ENCODE data around the gene TAC4.
"Not testable (repeated sequence)": the region's sequence is repeated elsewhere in the genome, so short reads cannot be mapped to it uniquely, and the experiment has no call there.

The TAC4 gene

DNA sequence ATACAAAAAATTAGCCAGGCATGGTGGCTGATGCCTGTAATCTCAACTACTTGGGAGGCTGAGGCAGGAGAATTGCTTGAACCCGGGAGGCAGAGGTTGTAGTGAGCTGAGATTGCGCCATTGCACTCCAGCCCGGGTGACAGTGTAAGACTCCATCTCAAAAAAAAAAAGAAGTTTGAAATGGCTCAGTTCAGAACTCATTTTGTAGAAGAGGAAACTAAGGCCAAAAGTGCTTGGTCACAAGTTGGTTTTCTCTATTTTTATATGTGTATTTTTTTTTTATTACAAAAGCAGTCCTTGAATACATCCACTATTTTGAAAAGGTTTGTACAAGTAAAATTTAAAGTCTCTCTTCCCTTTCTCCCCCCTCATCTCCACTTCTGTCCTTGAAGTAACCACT lies 5.5 kb downstream of the TAC4 start:
- no peak for DNase-seq

DNA sequence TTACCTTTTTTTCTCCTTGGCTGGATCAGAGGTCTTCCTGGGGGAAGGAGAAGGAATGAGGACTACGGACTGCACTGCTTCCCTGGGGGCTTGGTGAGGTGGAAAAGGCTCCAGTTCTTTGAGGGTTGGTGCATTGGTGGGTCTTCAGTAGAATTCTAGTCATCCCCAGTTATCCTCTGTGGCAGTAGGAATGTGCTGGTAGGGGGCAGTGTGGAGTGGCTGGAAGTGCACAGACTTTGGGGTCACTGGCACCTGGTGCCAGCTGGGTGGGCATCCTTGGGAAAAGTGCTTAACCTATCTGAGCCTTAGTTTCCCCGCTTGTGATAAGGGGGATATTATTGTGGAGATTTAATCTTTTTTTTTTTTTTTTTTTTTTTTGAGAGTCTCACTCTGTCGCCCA lies 6.3 kb downstream of the TAC4 start:
- DNase-seq: no peak

DNA sequence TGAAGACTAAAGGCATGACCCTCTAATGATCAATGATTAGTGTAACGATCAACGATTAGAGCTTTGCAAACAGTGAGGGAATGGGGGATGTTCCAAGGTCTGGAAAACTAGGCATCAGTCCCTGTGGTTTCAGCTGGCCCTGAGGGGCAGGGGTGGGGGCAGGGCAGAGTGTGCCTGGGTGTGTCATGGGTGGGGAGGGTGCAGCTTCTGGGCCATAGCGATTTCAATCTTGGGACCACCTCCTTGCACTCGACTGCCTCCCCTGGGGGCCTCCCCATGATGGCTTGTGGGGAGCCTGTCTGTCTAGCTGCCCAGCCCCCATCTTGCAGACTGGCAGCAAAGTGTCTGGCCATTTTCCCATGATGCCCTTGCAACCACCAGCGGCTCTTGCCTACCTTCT lies 8.4 kb downstream of the TAC4 start:
- DNase-seq: no peak

DNA sequence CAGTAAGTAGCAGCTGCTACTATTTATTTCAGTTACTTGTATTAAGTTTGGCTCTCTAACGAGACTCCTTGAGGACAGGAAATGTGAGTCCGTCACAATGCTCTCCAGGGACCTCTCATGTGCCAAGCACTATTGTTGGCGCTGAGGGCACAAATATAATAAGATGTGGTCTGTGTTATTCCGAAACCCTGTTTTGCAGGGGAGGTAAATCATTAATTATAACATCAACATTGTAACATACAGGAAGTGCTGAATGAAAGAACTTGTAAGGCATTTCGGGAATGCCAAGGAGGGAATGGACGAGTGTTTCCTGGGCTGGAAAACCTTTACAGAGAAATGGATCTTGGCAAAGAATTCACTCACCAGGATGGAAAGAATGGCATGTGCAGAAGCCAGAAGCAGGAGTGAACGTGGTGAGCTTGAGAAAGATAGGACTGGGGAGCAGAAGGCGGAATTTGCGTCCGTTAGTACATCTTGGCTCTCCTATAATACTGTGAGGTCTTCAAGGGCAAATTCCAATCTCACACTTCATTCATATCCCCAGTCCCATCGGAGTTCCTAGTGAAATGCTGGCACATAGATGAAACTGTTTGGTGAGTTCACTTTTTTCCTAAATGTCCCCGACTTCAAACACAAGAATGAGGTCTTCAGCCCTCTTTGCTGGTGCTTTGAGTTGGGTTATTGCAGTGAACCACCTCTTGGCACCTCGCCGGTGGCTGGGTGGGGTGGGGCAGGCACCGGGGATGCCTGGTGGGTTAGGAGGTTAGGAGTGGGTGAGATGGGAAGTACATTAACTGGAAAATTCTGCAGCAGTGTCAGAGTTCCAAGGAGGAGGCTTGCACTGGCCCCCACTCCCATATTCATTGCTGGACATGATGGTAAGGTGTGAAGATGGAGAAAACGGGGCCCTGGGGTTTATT lies 11.5 kb downstream of the TAC4 start:
- no peak for DNase-seq

DNA sequence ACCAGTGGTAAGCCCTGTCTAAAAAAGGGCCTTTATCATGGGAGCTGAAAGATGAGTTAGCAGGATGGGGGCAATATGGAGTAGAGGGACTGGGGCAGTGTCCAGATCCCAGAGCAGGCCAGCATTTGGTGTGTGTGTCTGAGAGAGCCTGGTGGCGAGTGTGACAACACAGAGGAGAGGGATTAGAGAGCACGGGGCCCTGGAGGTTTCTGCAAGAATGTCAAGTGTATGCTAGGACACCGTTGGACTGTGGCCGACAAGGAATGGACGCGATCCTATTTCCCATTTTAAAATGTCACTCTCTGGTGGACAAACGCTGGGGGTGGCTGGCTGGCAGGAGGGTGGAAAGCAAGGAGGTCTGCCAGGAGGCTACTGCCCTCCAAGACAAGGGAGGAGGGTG lies 12.4 kb downstream of the TAC4 start:
- DNase-seq: no peak

DNA sequence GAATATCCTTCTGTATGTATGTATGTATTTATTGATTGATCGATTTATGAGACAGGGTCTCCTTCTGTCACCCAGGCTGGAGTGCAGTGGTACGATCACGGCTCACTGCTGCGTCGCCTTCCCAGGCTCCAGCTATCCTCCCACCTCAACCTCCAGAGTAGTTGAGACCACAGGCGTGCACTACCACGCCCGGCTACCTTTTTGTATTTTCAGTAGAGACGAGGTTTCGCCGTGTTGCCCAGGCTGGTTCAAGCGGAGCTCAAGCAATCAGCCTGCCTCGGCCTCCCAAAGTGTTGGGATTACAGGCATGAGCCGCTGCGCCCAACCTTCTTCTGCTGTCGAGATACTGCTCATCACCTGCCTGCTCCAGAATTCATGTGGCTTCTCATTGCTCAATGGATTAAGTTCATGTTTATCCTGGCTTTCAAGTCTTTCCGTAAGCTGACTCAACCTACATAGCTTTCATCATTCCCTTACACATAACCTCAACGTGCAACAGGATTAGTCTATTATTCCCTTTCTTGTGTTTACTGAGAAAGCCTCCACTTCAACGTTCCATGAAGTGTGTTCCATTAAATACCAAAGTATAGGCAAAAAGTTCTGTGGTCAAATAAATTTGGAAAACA lies 13.6 kb downstream of the TAC4 start:
- DNase-seq: no peak

DNA sequence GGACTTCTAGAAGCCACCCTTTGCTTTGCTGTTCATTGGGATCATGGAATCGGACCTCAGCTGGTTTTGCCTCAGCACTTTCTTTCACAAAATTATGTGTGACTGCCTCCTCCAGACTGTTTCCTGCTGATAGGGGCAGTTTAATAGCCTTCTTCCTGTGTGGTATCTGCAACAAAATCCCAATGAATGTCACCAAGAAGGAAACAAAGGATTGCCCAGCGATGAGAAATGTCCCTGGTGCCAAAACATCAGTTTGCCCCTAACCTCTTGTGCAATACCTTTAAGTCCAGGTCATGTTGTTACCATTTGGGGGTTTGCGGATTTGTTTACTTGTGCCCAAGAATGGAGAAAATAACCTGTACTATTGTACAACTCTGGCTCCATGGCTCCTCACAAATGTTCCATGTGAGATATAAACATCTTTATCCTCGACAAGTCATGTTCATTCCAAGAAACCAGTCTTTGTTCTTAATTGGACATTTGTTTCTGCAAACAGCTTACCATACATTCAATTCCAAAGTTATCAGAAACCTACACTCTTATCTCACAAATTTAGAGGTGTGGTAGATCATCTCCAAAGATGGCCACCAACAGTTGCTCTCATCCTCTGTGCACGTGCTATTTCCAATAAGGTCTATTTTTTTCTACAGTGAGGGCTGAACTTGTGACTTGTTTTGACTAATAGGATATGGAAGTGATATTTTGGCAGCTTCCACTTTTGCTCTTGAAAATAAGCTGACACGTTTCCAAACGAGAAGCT lies 14.8 kb downstream of the TAC4 start:
- DNase-seq: no peak

DNA sequence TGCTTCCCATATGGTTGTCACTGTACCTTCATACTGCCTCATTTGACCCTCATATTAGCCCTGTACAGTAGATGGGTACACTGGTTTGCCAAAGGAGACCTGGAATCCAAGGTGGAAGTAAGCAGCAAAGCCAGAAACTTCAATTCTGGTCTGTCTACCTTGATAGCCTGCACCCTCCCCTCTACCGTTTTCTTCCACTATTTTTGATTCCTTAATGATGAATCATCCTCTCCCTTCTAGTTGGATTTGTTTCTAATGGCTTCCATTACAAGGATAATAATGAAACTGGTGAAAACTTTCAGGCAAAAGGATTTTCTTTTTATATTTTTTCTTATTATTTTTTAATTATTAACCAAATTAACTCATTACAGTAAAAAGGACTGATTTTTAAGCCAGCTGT lies 17.3 kb downstream of the TAC4 start:
- DNase-seq: no peak

DNA sequence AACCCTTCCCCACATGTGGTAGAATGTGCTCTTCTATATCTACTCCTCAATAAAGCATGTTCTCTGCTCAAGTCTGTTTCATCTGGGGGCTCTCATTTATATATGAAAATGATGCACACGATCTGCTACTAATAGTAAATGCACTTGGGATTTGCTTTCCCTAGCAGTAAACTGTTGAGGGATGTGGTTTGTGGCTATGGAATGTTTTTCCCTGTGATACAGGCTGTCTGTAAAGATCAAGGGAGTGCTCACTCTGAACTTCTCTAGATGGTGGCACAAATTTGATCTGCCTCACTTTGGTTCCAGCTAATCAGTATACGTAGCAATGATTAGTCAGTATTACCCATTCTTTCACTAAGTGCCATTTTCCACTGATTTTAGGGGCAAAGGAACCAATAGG lies 18.8 kb downstream of the TAC4 start:
- DNase-seq: no peak

DNA sequence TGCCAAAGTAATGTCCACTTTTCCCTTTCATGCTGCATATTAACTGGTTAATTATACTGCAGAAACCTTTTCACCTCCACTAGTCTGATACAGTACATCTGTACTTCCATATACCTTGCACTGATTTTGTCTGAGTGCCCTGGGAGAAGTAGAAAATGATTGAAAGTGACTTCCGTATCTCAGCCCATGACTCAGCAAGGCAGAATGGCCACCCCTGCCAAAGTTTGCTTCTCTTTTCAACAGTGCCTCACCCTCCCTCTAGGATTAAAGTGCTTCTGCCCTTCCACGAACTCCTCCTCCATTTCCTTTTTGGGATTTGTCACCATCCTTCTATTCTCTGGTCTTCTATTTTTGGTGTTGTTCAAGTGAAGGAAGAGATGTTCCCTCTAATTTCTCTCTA lies 19.5 kb downstream of the TAC4 start:
- not testable (repeated sequence) for DNase-seq

DNA sequence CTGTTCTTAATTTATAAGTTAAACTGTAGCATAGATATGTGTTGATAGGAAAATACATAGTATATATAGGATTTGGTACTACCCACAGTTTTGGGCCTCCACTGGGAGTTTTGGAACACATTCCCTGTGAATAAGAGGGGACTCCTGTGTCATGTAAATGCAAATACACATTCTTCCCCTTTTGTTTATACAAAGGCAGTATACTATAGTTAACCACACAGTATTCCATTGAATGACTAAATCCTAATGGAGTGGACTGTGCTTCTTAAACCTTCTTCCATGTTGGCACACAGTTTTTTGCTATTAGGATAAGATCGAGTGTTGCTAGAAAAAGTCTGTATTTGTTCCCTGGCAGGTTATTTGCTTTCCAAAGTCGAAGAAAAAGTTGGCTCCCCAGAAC lies 22.2 kb downstream of the TAC4 start:
- no peak for DNase-seq

DNA sequence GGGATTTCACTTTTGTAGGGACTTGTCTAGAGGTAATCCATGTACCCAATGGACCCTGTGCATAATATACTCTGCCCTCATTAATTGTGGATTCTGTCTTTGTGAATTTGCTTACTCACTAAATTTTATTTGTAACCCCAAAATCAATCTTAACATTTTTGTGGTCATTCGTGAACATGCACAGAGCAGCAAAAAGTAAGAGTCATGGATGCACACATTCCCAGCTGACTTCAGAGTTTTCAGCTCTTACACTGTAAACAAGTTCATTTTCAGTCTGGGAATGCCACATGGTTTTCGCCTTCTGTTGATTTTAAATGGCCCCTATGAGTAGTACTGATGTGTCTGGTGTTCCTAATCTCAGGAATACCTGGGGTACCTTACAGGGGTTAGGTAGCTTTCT lies 24.3 kb downstream of the TAC4 start:
- no peak for DNase-seq

DNA sequence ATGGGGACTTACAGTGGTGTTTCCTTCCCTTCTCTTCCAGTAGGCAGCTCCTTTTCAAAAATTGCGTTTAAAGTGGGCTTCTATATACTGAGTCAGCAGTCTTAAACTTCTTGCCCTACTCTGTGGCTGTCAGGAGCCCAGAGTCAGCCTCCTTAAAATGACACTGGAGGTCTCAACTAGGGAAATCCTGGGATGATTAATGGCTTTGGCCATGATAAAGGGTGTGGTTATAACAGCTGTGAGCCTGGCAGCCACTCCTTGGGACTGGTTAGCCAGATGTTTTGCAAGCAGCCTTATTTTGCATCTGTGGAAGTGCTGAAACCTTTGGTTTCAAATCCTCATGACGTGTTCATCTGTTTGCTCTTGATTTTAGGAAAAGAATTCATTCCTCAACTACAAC lies 25.0 kb downstream of the TAC4 start:
- DNase-seq: no peak

DNA sequence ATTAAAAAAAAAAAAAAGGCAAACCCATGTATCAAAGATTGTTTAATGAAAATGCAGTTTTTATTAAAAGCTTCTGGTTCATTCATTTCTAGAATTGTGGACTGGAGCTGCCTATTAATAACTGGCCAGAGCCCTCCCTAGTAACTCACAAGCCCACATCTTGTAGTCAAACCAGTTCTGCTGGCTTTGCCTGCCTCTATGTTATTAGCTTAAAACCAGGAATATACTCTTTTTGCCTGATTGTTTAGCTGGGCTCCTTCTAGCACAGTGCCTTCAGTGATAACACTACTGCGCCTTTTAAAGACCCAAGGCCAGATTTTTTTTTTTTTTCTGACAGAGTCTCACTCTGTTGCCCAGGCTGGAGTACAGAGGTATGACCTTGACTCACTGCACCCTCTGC lies 26.0 kb downstream of the TAC4 start:
- no peak for DNase-seq

DNA sequence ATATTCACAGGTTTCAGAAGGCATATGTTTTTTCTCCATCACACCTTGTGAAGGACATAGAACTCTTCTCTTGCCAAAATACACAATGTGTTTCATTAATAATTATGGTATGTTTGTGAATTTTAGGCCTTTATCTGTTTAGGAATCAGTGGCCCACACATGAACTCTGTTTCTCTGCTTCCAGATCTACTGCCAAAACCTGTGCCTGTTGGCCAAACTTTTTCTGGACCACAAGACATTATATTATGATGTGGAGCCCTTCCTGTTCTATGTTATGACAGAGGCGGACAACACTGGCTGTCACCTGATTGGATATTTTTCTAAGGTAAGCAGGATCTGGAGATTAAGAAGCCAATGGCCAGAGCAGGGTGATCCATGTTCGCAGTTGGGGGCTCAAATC lies 26.4 kb downstream of the TAC4 start:
- no peak for DNase-seq

DNA sequence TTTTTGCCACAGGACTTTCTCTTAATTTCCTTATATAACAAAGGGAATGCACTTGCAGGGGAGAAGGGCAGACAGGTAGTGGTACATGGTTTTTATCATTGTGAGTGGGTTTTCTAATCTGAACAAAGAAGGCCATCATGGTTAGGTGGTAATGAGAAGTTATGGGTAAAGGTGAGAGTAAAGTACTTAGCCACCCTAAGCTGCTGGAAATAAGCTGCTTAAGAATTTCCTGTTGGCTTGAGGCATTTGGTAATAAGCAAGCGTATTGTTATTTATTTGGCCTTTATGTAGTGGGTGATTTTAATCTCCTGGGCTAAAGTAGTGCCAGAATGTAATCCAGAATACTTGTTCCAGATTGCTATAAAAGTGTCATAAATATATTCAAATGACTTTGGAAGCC lies 27.1 kb downstream of the TAC4 start:
- no peak for DNase-seq

DNA sequence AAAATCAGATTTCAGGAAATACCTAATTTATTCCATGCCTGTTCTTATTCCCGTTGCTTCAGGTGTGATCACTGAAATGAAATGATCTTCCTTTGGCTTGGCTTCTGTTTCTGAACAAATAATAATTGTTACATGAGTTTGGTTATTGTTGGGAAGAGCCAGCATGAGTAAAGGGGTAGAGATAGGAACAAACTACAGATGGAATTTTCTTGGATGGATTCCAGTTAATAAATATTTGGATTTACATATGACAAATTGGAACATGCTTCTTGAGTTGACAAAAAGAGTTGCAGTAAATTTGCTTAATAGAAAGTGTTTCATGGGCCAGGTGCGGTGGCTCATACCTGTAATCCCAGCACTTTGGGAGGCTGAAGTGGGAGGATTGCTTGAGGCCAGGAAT lies 28.2 kb downstream of the TAC4 start:
- DNase-seq: no peak

DNA sequence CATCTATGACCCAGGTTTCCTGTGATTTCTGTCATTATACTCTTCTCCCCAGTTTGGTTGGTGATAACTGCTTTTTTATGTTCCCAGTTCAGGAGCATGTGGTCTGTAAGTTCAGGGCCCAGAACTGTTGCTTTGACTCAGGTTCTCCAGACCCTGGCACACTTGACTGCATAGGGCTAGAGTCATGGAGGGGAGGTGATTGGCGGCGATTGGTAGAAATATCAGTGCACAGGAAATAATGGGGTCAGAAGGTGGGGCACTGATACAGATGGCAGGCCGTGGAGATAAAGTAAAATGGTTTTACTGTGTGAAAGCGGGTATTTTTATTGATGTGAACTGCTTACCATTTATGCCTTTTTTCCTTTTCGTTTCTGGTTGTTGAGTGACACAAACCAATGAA lies 28.7 kb downstream of the TAC4 start:
- DNase-seq: no peak

DNA sequence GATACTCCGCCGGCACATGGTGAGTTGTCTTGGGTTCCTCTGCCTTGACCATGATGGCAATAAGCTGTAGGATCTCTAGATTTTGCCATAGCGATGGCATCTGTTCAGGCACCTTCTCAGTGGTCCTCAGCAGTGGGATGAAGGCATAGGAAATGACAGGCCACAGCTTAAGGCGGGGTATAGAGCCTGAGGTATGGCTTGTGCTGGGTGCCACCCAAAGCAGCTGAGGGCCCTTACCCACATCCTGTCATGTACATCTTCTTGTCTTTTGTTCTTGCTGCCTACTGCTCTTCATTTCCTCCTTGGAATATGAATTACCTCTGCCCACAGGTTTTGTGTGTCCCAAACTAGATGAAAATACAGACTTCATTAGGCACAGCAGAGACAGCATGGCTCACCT lies 29.9 kb downstream of the TAC4 start:
- DNase-seq: no peak

DNA sequence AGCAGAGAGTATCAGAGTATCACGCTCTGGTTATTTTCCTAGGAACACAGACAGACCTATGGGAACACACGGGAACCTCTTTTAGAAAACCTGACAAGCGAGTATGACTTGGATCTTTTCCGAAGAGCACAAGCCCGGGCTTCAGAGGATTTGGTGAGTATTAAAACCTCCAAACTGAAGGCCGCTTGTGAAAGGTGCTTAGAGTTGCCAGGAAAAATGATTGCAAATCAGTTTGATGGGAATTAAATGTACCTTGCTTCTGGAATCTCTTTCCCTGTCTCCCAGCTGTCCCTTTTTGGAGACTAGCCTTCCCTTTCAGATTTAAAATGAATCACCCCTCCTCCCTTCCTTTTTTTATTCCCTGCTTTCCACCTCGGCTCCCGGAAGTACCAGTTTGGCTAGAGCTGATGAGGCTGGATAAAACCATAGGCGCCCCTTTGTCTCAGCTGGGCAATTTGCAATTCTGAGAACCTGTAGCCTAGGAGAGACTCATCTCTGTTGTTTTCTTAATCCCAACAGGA lies 32.0 kb downstream of the TAC4 start:
- no peak for DNase-seq

DNA sequence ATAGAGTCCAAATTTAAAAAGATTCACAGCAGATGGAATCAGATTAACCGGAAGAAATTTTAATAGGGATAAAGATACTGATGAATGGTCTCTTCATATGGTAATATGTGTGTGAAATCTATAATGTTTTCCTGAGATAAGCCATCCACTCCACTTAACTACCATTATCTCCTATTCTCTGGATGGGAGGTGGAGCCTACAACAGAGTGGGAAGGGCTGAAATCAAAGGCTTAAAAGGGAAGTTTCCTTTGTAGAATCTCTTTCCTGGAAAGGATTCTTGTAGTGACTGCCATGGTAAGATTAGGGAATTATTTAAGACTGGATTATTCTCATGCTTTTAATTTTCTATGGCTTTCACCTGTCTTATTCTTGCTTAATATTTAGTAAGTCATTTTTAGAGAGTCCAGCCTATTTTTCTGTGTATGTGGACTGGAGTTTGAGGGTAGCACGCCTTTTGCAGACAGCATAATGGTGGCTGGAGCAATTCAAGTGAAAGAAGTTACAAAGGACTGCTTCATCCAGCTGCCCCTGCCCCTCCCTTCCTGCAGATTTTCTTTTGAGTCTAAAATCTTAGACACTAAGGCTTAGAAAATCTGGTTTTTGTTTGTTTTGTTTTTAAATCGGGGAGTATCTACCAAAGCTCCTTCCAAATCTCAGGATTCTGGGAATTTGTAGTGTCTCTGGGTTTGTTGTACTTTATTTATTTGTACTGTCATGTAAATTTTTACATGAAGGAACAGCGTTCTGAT lies 32.9 kb downstream of the TAC4 start:
- no peak for DNase-seq

DNA sequence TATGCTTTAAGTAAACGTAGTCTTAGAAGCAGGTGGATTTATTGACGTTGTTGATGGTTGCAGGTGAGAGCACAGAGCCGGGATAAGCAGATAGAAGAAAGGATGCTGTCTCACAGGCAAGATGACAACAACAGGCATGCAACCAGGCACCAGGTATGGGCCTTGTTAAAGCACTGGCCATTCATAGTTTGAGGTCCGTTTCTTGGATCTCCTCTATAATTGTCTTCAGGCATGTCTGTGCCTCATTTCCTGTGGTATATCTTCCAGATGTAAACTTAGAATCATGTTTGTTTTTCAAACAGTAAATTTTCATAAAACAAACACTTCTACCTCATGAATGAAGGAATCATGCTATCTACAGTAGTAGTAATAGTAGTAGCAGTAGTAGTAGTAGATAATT lies 38.8 kb downstream of the TAC4 start:
- DNase-seq: no peak

DNA sequence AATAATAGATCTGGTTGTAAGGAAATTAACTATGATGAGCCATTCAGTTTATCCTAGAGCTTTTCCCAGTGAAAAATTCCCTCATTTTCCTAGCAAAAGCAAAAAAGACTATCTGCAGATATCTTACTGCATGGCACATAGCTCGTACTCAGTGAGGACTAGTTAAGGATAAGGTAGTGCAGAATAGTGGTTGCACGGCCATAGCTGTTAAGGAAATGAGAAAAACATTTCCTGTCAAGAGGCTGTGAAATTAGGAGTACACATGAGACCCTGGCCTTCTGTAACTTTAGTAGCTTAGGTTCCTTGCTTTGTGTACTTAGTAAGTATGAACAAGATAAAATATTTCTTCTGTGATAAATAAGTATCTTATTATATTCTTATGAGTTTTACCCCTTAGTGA lies 49.1 kb downstream of the TAC4 start:
- DNase-seq: no peak

All from NCI-H2081 (cell line).